DND-41 (cell line): ENCODE data around the gene KCTD6.

Source experiments
- CTCF ChIP-seq: IDR thresholded peaks from 2 replicates; pipeline ENCODE4 v1.5.1; 2012; ENCODE audit warnings: borderline replicate concordance, low read length, moderate library complexity, mild to moderate bottlenecking; ENCODE audit not compliant: poor library complexity, severe bottlenecking; ENCODE audit errors: extremely low read depth
- EZH2 ChIP-seq: IDR thresholded peaks from 3 replicates; pipeline ENCODE4 v1.6.1; 2012; ENCODE audit warnings: borderline replicate concordance, low read depth, mild to moderate bottlenecking, moderate library complexity, low read length, inconsistent platforms; ENCODE audit not compliant: severe bottlenecking

- TF ChIP-seq CTCF (no peak), EZH2 (no peak)
These were observed 11.6 kb upstream of the KCTD6 start for GRCh38 chr3:58480309-58480708.
